Lung (tissue), 12 donors: ENCODE measurements around the gene NCKAP5L. TPM values are rescaled to one million over a fixed set of nuclear protein-coding genes. Genes with fewer than 3 reads are reported as not detected.

Experiments used
- ATAC-seq: fragments of 200-7000 bp; cut with Tn5 transposase; one replicate; pipeline ENCODE4 v1.9.1; 2020; ENCODE audit warnings: moderate number of reproducible peaks; ENCODE audit not compliant: insufficient read depth, low FRiP score
- DNase-seq, 3 donors: peaks; one replicate each; pipeline ENCODE4 v3.0.0-alpha.2; 2013 to 2017
- H3K27ac ChIP-seq, 2 donors: one replicate each; pipeline ENCODE4 v1.5.1; 2013; ENCODE audit warnings: mild to moderate bottlenecking in 2 of 2, moderate library complexity in 2 of 2, control low read depth in 1 of 2, inconsistent platforms in 1 of 2, low read depth in 1 of 2, low read length in 1 of 2
- H3K27me3 ChIP-seq, 3 donors: one replicate each; pipeline ENCODE4 v1.5.1; 2013; ENCODE audit warnings: low read length in 2 of 3; ENCODE audit not compliant: control insufficient read depth in 3 of 3, insufficient read depth in 3 of 3
- H3K36me3 ChIP-seq, 4 donors: one replicate each; pipeline ENCODE4 v1.5.1; 2013; ENCODE audit warnings: low read length in 4 of 4, mild to moderate bottlenecking in 1 of 4, moderate library complexity in 1 of 4; ENCODE audit not compliant: control insufficient read depth in 4 of 4, insufficient read depth in 4 of 4
- H3K4me1 ChIP-seq, 5 donors: one replicate each; pipeline ENCODE4 v1.5.1; 2013; ENCODE audit warnings: low read length in 5 of 5, mild to moderate bottlenecking in 2 of 5, moderate library complexity in 1 of 5; ENCODE audit not compliant: control insufficient read depth in 5 of 5, insufficient read depth in 5 of 5
- H3K4me3 ChIP-seq: one replicate; pipeline ENCODE4 v1.5.1; 2013; ENCODE audit warnings: mild to moderate bottlenecking, control low read depth, moderate library complexity
- H3K9ac ChIP-seq, 2 donors: one replicate each; pipeline ENCODE4 v1.5.1; 2013; ENCODE audit warnings: low read length in 2 of 2, control low read depth in 1 of 2; ENCODE audit not compliant: insufficient read depth in 1 of 2
- H3K9me3 ChIP-seq, 4 donors: one replicate each; pipeline ENCODE4 v1.5.1; 2013; ENCODE audit warnings: low read length in 3 of 4, mild to moderate bottlenecking in 1 of 4, moderate library complexity in 1 of 4; ENCODE audit not compliant: control insufficient read depth in 4 of 4, insufficient read depth in 3 of 4
- CTCF ChIP-seq: IDR thresholded peaks from 2 replicates; pipeline ENCODE4 v1.5.1; 2012; ENCODE audit warnings: mild to moderate bottlenecking; ENCODE audit errors: control extremely low read depth, extremely low read depth
- WGBS, 2 donors: extraction: QIAGEN DNeasy Blood & Tissue Kit; methylation state at CpG; one replicate each; pipeline ENCODE4 v1.1.7; 2013; 5-methylcytosine and 5-hydroxymethylcytosine counted together
- polyA plus RNA-seq, 2 donors: library from polyadenylated mRNA; stranded (reverse); fragments of 200-250 nt; gene quantifications; one replicate each; pipeline ENCODE4 v1.2.1, GENCODE V29; 2013
- total RNA-seq, 2 donors: library from RNA; depleted of rRNA in 1 of 2; stranded (reverse); fragments of >200 nt in 1 of 2; gene quantifications; one replicate each; pipeline ENCODE4 v1.2.1, GENCODE V29; 2014 to 2021
- donor health status: control.
- donor health status: control.
- donor health status: Bipolar disorder and iron deficiency.
- donor health status: healthy.
- donor health status: DM: yes; HTN: yes; CAD: no.

The NCKAP5L gene
- total and polyA plus RNA-seq, 4 donors, result 15.7 to 30.8 (median 20.1) TPM

GRCh38 chr12:49792976-49793580 is 35.1 kb downstream of the NCKAP5L start:
- no peak for DNase-seq
- H3K36me3 ChIP-seq, result peaks cover 5 to 54% (median 9%) of the 10 kb centered on the region in 4 donors
- 88 to 92% methylated on average over 11 of the region's 11 CpGs for WGBS, 2 donors
- TF ChIP-seq CTCF, result no peak
- ATAC-seq, result no peak
- no peak overlapping the region for H3K4me3 ChIP-seq
- H3K4me1 ChIP-seq, result peaks cover 0 to 6% (median 0%) of the 10 kb centered on the region in 5 donors
- no peak overlapping the region for H3K9ac ChIP-seq
- H3K27ac ChIP-seq, result no peak overlapping the region
- no peaks in the 10 kb centered on the region for H3K9me3 ChIP-seq
- no peaks in the 10 kb centered on the region for H3K27me3 ChIP-seq

- H3K27me3 ChIP-seq, result no peaks in the 10 kb centered on the region
- H3K4me1 ChIP-seq, result peaks cover 0 to 6% (median 0%) of the 10 kb centered on the region in 5 donors
- ATAC-seq, result no peak
- H3K4me3 ChIP-seq, result no peak overlapping the region
- H3K9ac ChIP-seq, result no peak overlapping the region
- peaks cover 3 to 47% (median 6%) of the 10 kb centered on the region in 4 donors for H3K36me3 ChIP-seq
- H3K27ac ChIP-seq, result no peak overlapping the region
- WGBS, 2 donors, result 97 to 98% methylated on average over 17 to 20 of the region's 20 CpGs
- TF ChIP-seq CTCF, result no peak
- H3K9me3 ChIP-seq, result no peaks in the 10 kb centered on the region
- no peak for DNase-seq
Measured at GRCh38 chr12:49792181-49792970, 35.8 kb downstream of the NCKAP5L start.

DNA sequence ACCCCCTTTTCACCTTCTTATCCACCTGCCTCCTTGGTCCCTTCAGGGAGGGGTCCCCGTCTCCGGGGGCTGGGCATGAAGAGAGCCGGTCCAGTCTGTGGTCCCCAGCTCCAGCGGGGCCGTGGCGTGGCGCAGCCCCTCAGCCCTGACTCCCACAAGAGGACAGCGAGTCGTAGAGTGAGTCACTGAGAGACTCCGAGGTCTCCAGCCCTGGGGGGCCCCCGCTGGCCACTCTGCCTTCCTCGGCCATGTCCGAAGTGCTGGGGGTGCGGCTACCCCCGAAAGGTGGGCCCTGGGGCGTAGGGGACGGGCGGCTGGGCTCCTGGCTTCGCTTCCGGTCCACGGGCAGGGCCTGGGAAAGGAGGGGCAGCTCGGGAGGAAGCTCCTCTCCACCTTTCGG is 36.5 kb downstream of the NCKAP5L start:
- Histone ChIP-seq H3K4me3 (no peak overlapping the region), H3K36me3 (peaks cover 0 to 41% (median 6%) of the 10 kb centered on the region in 4 donors), H3K9me3 (no peaks in the 10 kb centered on the region), H3K4me1 (peaks cover 0 to 6% (median 0%) of the 10 kb centered on the region in 5 donors), H3K27ac (no peak overlapping the region), H3K9ac (no peak overlapping the region), H3K27me3 (no peaks in the 10 kb centered on the region)
- WGBS, 2 donors, result 93 to 95% methylated on average over 23 of the region's 23 CpGs
- ATAC-seq (no peak), DNase-seq (no peak)
- TF ChIP-seq CTCF, result no peak
